H1 (cell line): ENCODE measurements around the gene TMEM140. TPM values are rescaled to one million over a fixed set of nuclear protein-coding genes. Genes with fewer than 3 reads are reported as not detected.

Experiments
- ASH2L ChIP-seq: fragments of 200-600, 300-600 bp; sonication (generic); IDR thresholded peaks from one replicate; pipeline ENCODE4 v1.7.1; 2017; ENCODE audit warnings: low read length
- BCL11A ChIP-seq, 2 experiments: IDR thresholded peaks; one replicate each; pipeline ENCODE4 v1.6.1; 2011; ENCODE audit warnings: low read depth in 2 of 2, low read length in 2 of 2, mild to moderate bottlenecking in 2 of 2
- CBX8 ChIP-seq: fragments of 300-800, 300-1000 bp; sonication (generic); IDR thresholded peaks from 2 replicates; pipeline ENCODE4 v1.7.1; 2016; ENCODE audit warnings: low read depth, low read length, borderline replicate concordance
- CHD7 ChIP-seq: fragments of 300-600 bp; sonication (generic); IDR thresholded peaks from 2 replicates; pipeline ENCODE4 v1.7.1; 2012; ENCODE audit warnings: low read length, moderate library complexity, mild to moderate bottlenecking, inconsistent platforms; ENCODE audit not compliant: insufficient replicate concordance
- JUND ChIP-seq: IDR thresholded peaks from 2 replicates; pipeline ENCODE4 v1.6.1; 2011; ENCODE audit warnings: mild to moderate bottlenecking, improper control_type of control experiment, low read length
- POLR2AphosphoS5 ChIP-seq: IDR thresholded peaks from 2 replicates; pipeline ENCODE4 v1.6.1; 2011; ENCODE audit warnings: low read depth, low read length
- RXRA ChIP-seq: IDR thresholded peaks from 2 replicates; pipeline ENCODE4 v1.6.1; 2011; ENCODE audit warnings: low read depth, mild to moderate bottlenecking, low read length, moderate library complexity; ENCODE audit not compliant: insufficient read depth
- TCF12 ChIP-seq: IDR thresholded peaks from 2 replicates; pipeline ENCODE4 v1.6.1; 2011; ENCODE audit warnings: low read depth, mild to moderate bottlenecking, low read length
- polyA plus RNA-seq, 7 experiments: library from polyadenylated mRNA; depleted of rRNA in 3 of 7; stranded (reverse) in 5 of 7; unstranded in 2 of 7; fragments of >200 nt in 5 of 7; fragments of 200-250 nt in 2 of 7; gene quantifications; 1 replicate in 5 of 7; 2 replicates in 1 of 7; 4 replicates in 1 of 7; pipeline versions ENCODE4 v1.2.1 to v1.2.3, GENCODE V29; 2011 to 2013; ENCODE audit warnings: missing spikeins in 2 of 7, mixed read lengths in 2 of 7
- total RNA-seq: library from RNA; stranded (reverse); fragmentation: NEBNext Ultra II Directional; extraction: Animal tissue kit (Norgen Biotek cat#: 25700); gene quantifications from 2 replicates; pipeline ENCODE4 v1.2.1, GENCODE V29; 2021
- TF ChIP-seq, protein P1 (sequence below): IDR thresholded peaks from 2 replicates; pipeline ENCODE4 v1.6.1; 2012; ENCODE audit warnings: low read length, inconsistent platforms

TMEM140 gene
- total and polyA plus RNA-seq, 2 of the 8 experiments (the other 6 are each of a cell fraction or from before 2014, with no cell fraction given): not detected

GRCh38 chr7:135170274-135170997, 22.6 kb downstream of the TMEM140 start, which contains the start of gene CYREN (continued):
- peak; percentile 93 for TF ChIP-seq ASH2L
- no peak for TF ChIP-seq JUND
- TF ChIP-seq RXRA: 0 out of 2 replicates have a peak, but pooled peaks have one; percentile 62
- no peak for TF ChIP-seq CHD7
- TF ChIP-seq TCF12: 0 out of 2 replicates have a peak, but pooled peaks have one; percentile 55
- no peak for TF ChIP-seq BCL11A (IDR thresholded peaks at IDR 0.05; ENCODE audit: low read depth in 2 of 2, low read length in 2 of 2)
- peak; percentile 14 for TF ChIP-seq POLR2AphosphoS5
- TF ChIP-seq CBX8: no peak
- TF ChIP-seq, protein P1, sequence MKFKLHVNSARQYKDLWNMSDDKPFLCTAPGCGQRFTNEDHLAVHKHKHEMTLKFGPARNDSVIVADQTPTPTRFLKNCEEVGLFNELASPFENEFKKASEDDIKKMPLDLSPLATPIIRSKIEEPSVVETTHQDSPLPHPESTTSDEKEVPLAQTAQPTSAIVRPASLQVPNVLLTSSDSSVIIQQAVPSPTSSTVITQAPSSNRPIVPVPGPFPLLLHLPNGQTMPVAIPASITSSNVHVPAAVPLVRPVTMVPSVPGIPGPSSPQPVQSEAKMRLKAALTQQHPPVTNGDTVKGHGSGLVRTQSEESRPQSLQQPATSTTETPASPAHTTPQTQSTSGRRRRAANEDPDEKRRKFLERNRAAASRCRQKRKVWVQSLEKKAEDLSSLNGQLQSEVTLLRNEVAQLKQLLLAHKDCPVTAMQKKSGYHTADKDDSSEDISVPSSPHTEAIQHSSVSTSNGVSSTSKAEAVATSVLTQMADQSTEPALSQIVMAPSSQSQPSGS: no peak
